Lung (tissue), 12 donors: Measurements from ENCODE around the gene CAMSAP2. TPM values are rescaled to one million over a fixed set of nuclear protein-coding genes. Genes with fewer than 3 reads are reported as not detected.

Source experiments
- ATAC-seq: fragments of 200-7000 bp; cut with Tn5 transposase; one replicate; pipeline ENCODE4 v1.9.1; 2020; ENCODE audit warnings: moderate number of reproducible peaks; ENCODE audit not compliant: insufficient read depth, low FRiP score
- DNase-seq, 3 donors: peaks; one replicate each; pipeline ENCODE4 v3.0.0-alpha.2; 2013 to 2017
- H3K27ac ChIP-seq, 2 donors: one replicate each; pipeline ENCODE4 v1.5.1; 2013; ENCODE audit warnings: mild to moderate bottlenecking in 2 of 2, moderate library complexity in 2 of 2, control low read depth in 1 of 2, inconsistent platforms in 1 of 2, low read depth in 1 of 2, low read length in 1 of 2
- H3K27me3 ChIP-seq, 3 donors: one replicate each; pipeline ENCODE4 v1.5.1; 2013; ENCODE audit warnings: low read length in 2 of 3; ENCODE audit not compliant: control insufficient read depth in 3 of 3, insufficient read depth in 3 of 3
- H3K36me3 ChIP-seq, 4 donors: one replicate each; pipeline ENCODE4 v1.5.1; 2013; ENCODE audit warnings: low read length in 4 of 4, mild to moderate bottlenecking in 1 of 4, moderate library complexity in 1 of 4; ENCODE audit not compliant: control insufficient read depth in 4 of 4, insufficient read depth in 4 of 4
- H3K4me1 ChIP-seq, 5 donors: one replicate each; pipeline ENCODE4 v1.5.1; 2013; ENCODE audit warnings: low read length in 5 of 5, mild to moderate bottlenecking in 2 of 5, moderate library complexity in 1 of 5; ENCODE audit not compliant: control insufficient read depth in 5 of 5, insufficient read depth in 5 of 5
- H3K4me3 ChIP-seq: one replicate; pipeline ENCODE4 v1.5.1; 2013; ENCODE audit warnings: mild to moderate bottlenecking, control low read depth, moderate library complexity
- H3K9ac ChIP-seq, 2 donors: one replicate each; pipeline ENCODE4 v1.5.1; 2013; ENCODE audit warnings: low read length in 2 of 2, control low read depth in 1 of 2; ENCODE audit not compliant: insufficient read depth in 1 of 2
- H3K9me3 ChIP-seq, 4 donors: one replicate each; pipeline ENCODE4 v1.5.1; 2013; ENCODE audit warnings: low read length in 3 of 4, mild to moderate bottlenecking in 1 of 4, moderate library complexity in 1 of 4; ENCODE audit not compliant: control insufficient read depth in 4 of 4, insufficient read depth in 3 of 4
- CTCF ChIP-seq: IDR thresholded peaks from 2 replicates; pipeline ENCODE4 v1.5.1; 2012; ENCODE audit warnings: mild to moderate bottlenecking; ENCODE audit errors: control extremely low read depth, extremely low read depth
- WGBS, 2 donors: extraction: QIAGEN DNeasy Blood & Tissue Kit; methylation state at CpG; one replicate each; pipeline ENCODE4 v1.1.7; 2013; 5-methylcytosine and 5-hydroxymethylcytosine counted together
- polyA plus RNA-seq, 2 donors: library from polyadenylated mRNA; stranded (reverse); fragments of 200-250 nt; gene quantifications; one replicate each; pipeline ENCODE4 v1.2.1, GENCODE V29; 2013
- total RNA-seq, 2 donors: library from RNA; depleted of rRNA in 1 of 2; stranded (reverse); fragments of >200 nt in 1 of 2; gene quantifications; one replicate each; pipeline ENCODE4 v1.2.1, GENCODE V29; 2014 to 2021
- donor health status: control.
- donor health status: control.
- donor health status: Bipolar disorder and iron deficiency.
- donor health status: healthy.
- donor health status: DM: yes; HTN: yes; CAD: no.

CAMSAP2 gene
- total and polyA plus RNA-seq, 4 donors, result 8.0 to 51.8 (median 16.6) TPM

GRCh38 chr1:200875416-200875815 is 136.7 kb downstream of the CAMSAP2 start:
- WGBS, 2 donors, result 90 to 95% methylated on average over 5 of the region's 5 CpGs
- H3K9ac ChIP-seq, result no peak overlapping the region
- no peak for DNase-seq
- ATAC-seq, result no peak
- no peaks in the 10 kb centered on the region for H3K36me3 ChIP-seq
- peaks cover 0 to 16% (median 8%) of the 10 kb centered on the region in 5 donors for H3K4me1 ChIP-seq
- H3K27ac ChIP-seq, result no peak overlapping the region
- H3K27me3 ChIP-seq, result peaks cover 6 to 49% (median 28%) of the 10 kb centered on the region in 3 donors
- no peak overlapping the region for H3K4me3 ChIP-seq
- no peak for TF ChIP-seq CTCF
- peaks cover 0 to 6% (median 0%) of the 10 kb centered on the region in 4 donors for H3K9me3 ChIP-seq

- ATAC-seq (no peak), DNase-seq (no peak)
- WGBS, 2 donors, result 74 to 87% methylated on average over 3 of the region's 3 CpGs
- TF ChIP-seq CTCF, result no peak
- Histone ChIP-seq H3K36me3 (no peaks in the 10 kb centered on the region), H3K4me1 (peaks cover 0 to 15% (median 8%) of the 10 kb centered on the region in 5 donors), H3K27ac (no peak overlapping the region), H3K4me3 (no peak overlapping the region), H3K27me3 (peaks cover 6 to 36% (median 20%) of the 10 kb centered on the region in 3 donors), H3K9ac (no peak overlapping the region), H3K9me3 (peaks cover 0 to 6% (median 0%) of the 10 kb centered on the region in 4 donors)
Measured at GRCh38 chr1:200877010-200877409, 138.3 kb downstream of the CAMSAP2 start.

GRCh38 chr1:200877839-200878551 is 139.3 kb downstream of the CAMSAP2 start:
- no peak overlapping the region for H3K4me3 ChIP-seq
- peaks cover under 1 to 26% (median 11%) of the 10 kb centered on the region in 3 donors for H3K27me3 ChIP-seq
- peaks cover 0 to 12% (median 5%) of the 10 kb centered on the region in 5 donors for H3K4me1 ChIP-seq
- no peak overlapping the region for H3K27ac ChIP-seq
- 78 to 89% methylated on average over 6 of the region's 6 CpGs for WGBS, 2 donors
- peaks cover 0 to 6% (median 0%) of the 10 kb centered on the region in 4 donors for H3K9me3 ChIP-seq
- no peak overlapping the region for H3K9ac ChIP-seq
- no peaks in the 10 kb centered on the region for H3K36me3 ChIP-seq
- no peak for ATAC-seq
- no peak for DNase-seq
- no peak for TF ChIP-seq CTCF
